GM03348 (cell line): ENCODE data around the gene RXFP1.

ENCODE experiments used
- DNase-seq: peaks from one replicate; pipeline ENCODE4 v3.0.0; 2012; ENCODE audit warnings: low spot score

The RXFP1 gene

DNA sequence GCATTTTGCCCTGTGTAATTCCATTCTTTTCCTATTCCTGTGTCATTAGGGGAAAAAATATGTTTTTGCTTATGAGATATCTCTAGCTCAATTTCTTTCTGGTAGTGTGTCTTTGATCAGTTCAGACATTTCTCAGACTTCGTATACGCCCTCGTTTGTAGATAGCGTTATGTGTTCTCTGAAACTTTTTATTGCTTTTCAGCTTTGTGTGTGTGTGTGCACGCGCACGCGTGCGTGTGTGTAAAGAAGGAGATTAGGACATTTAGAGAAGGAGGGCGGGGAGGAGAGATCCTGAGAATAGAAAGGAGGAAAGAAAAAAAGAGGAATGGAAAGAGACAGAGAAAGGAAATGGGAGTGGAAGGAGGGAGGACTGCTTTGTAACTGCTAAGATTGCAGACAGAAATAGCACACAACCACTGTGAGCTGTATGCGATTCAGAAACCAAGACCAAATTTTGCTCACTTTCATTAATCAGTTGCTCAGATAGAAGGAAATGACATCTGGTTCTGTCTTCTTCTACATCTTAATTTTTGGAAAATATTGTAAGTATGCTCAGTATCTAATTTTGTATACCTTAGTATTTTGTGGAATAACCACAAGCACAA lies at the start of gene RXFP1:
TSS of gene RXFP1 (plus strand) at position 399 of the 605 bp plus-strand sequence. CDS start at position 494, 95 bp downstream.
- no peak for DNase-seq

DNA sequence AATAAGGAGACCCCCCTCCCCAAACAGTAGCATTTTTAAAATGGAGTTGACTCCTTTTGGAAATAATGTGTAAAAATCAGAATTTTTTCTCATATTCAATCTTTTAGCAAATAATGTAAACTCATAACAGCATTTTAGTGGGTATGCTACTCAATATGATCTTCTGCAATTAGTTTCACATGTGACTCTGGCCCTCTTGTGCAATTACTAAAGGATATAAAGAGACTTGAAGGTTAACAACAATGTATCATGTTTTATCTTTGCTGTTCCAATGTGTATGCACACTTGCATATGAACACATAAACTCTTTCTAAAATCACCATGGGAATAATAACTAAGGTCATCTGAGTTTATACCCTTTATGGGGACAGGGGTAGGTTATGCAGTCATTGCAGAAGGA lies 39.9 kb upstream of the RXFP1 start:
- DNase-seq = no peak

GRCh38 chr4:158484173-158484885 lies 37.4 kb upstream of the RXFP1 start:
- DNase-seq = no peak

DNA sequence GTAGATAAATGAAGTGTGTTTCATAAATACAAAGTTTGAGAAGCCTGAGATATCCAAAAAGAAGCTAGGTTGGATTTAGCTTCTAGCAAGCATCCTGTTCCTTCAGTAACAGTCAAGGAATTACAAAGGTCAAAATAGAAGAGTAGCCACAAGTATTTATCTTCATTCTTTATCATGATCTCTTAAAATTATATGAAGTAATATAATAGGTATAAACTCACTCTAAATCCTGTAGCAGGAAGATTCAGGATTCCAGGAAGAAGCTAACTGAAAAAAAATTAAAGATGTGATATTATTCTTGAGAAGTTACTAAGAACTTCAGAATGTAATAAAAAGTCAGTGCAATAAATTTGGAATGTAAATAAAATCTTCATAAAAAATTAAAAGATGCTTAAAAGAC lies 31.1 kb upstream of the RXFP1 start:
- DNase-seq = no peak

- no peak for DNase-seq
Measured at GRCh38 chr4:158492391-158492790, 29.3 kb upstream of the RXFP1 start.

GRCh38 chr4:158496030-158496741 lies 25.5 kb upstream of the RXFP1 start:
- peak; percentile 5 for DNase-seq

GRCh38 chr4:158500054-158500453 lies 21.6 kb upstream of the RXFP1 start:
- DNase-seq = no peak

GRCh38 chr4:158513256-158513655 lies 8.4 kb upstream of the RXFP1 start:
- no peak for DNase-seq

GRCh38 chr4:158519226-158519625 lies 2.5 kb upstream of the RXFP1 start:
- DNase-seq = no peak

GRCh38 chr4:158523990-158524535 lies 2.4 kb downstream of the RXFP1 start:
- no peak for DNase-seq

- no peak for DNase-seq
Measured at GRCh38 chr4:158527516-158527915, 5.8 kb downstream of the RXFP1 start.

DNA sequence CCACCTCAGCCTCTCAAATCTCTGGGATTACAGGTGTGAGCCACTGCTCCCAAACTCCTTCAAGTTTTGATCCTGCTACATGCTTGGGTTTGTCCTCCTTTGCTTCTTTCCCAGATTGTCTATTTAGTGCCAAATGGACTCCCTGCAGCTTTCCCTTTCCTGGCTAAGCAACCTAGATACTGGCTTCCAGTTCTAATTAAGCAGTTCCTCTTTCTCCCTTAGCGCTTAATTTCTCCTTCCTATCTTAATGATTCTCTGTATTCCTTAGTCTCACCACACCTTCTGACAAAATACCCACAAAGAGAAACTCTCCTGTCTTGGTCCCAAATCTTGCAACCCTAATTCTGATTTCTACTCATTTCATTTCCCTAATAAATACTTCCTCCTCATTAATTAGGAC lies 7.8 kb downstream of the RXFP1 start:
- DNase-seq = no peak

DNA sequence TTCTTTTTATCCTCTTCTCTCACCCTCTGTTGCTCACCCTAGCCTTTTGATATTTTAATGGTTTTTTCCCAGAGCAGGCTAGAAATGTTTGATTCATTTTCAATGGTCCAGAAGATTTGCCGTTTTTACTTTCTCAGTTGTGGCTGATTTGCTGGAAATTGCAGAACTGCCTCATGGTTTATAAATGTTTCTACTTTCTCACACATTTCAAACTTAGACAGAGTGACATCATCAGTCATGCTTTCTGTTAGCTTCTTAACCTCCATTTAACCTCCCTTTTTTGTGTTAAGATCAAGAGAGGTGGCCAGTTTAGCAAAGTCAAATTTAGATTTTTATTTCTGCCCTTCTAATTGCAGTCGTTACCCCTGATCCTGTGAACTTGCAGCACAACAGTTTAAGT lies 8.7 kb downstream of the RXFP1 start:
- DNase-seq = no peak

DNA sequence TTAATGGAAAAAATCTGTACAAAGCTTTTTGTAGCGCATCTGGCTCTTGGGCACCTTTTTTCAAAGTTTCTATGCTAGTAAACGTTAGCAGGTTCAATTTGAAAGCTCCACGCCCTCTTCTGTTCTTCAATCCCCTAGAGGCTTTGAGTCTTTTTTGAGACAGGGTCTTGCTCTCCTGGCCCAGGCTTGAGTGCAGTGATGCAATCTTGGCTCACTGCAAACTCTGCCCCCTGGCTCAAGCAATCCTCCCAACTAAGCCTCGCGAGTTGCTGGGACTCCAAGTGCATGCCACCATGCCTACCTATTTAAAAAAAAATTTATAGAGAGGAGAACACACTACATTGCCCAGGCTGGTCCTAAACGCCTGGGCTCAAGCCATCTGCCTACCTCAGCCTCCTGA lies 9.2 kb downstream of the RXFP1 start:
- DNase-seq = no peak

DNA sequence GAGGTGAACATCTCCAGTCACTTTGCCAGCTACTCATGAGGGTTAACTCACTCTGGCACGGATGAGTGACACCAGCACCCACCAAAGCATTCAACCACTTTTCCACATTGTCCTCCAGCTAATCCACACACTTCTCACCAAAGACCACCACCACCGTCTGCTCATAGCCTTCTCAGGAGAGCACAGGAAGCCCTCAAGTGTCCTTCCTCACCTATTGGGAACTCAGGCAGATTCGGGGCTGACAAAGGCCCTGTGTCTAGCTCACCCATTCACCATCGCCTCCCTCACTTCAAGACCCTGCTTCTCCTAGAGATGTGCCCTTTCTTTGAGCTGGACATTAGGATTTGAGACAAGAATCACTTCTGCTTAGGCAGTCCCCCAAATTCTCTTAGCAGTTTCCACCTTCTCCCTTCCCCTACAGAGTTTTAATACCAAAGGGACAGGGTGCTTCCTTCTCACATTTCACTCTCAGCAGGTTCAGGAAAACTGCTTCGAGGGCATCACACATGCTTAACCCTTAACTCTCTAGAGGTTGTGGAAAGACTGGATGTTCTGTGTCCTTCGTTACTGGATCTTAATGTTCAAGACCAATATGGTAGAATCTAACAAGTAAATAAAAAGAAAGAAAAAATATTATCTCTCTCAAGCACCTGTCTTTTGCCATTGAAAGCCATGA lies 11.0 kb downstream of the RXFP1 start:
- DNase-seq = no peak

- DNase-seq = no peak
Measured at GRCh38 chr4:158534727-158535126, 13.0 kb downstream of the RXFP1 start.

GRCh38 chr4:158535130-158535614 lies 13.5 kb downstream of the RXFP1 start:
- peak; percentile 9 for DNase-seq

- no peak for DNase-seq
Measured at GRCh38 chr4:158536833-158537232, 15.2 kb downstream of the RXFP1 start.

GRCh38 chr4:158538176-158538575 lies 16.5 kb downstream of the RXFP1 start:
- DNase-seq = peak; percentile 63

- no peak for DNase-seq
Measured at GRCh38 chr4:158538911-158539310, 17.2 kb downstream of the RXFP1 start.

GRCh38 chr4:158540125-158540907 lies 18.6 kb downstream of the RXFP1 start:
- DNase-seq = no peak
